Femur (tissue), 1 donor: Measurements from ENCODE around the gene NPHP4.

Experiments used
- DNase-seq: peaks from one replicate; pipeline ENCODE4 v3.0.0-alpha.2; 2017

Gene NPHP4

DNA sequence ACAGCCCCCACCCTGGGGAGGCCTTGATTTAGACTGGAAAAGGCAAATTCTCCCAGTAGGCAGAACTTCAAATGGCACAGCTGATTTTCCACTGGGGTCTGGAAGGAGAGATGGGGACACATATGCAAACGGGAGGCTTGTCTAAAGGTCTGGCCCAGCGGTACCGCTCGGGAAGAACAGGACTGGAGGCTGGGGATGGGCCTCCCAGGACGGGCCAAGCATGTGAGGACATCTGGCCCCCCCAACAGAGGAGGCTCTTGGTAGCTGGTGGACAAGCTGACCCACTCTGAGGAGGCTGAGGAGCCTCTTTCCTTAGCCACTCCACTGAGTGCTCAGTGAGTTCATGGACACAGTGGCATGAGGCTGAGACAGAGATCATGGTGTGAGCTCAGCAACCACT, 170.0 kb downstream of the NPHP4 start:
- DNase-seq: no peak

DNA sequence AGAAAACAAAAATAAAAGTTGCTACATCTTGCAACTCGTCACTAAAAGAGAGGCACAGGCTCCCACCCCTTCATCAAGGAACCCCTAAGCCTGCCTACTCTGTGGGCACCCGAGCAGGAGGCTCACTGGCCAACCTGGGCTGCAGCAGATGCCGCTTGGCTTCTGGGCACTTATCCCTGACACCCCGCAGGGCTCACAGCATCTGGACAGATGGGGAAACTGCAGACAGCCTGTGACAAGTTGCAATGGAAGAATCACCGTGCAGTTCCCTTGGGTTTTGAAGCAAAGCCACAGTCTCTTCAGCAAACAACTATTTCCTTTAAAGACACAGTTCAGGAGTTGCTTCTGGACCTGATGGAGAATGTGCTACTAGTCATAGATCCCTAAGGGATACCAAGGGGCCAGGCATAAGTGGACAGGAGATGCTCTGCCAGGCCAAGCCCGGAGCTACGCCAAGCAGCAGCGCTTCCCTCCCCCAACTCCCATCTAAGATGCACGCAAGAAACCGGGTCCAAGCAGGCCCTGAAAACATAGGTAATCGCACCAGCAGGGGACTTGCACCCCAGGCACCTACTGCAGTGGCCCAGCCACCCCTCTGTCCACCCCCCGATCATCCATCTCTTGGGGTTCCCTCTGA, 170.6 kb downstream of the NPHP4 start:
- no peak for DNase-seq

DNA sequence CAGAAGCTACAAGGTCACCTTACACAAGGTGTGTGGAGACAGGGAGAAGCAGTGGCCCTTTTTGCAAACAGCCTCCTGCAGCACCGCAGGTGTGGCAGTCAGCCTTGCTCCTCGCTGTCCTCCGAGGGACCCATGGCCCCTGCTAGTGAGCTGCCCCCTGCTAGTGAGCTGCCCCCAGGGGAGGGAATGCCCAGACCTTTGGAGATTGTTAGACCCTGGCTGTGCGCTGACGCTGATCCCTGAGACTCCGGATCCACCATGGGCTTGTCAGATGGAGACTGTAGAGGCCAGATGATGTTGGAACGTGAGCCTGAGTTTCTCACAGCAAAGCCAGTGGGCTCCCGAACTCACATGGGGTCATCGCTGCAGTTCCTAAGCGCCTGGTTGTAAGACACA, 172.2 kb downstream of the NPHP4 start:
- no peak for DNase-seq

DNA sequence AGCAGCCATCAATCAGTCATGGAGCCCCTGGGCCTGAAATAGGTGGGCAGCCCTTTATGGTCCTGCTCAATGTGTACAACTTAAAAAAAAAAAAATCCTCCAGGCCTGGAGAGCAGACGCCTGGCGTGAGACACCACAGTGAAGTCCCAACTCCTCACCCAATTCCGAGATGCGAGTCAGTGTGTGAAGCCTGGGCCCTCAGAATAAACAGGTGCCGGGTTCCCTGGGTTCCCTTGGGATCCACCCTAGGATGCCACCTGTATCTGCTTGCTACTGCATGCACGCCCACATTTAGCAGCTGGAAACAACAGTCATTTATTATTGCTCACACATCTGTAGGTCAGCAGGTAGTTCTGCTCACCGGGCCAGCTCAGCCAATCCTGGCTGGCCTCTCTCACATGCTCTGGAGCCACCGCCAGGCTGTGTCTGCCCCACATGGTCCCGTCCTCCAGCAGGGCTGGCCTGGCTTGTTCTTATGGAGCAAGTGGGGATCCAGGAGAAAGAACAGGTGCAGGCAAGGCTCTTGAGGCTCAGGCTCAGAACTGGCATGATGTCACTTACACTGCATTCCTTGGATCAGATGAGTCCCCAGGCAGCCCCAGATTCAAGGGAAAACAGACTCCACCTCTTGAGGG, 172.7 kb downstream of the NPHP4 start:
- no peak for DNase-seq

DNA sequence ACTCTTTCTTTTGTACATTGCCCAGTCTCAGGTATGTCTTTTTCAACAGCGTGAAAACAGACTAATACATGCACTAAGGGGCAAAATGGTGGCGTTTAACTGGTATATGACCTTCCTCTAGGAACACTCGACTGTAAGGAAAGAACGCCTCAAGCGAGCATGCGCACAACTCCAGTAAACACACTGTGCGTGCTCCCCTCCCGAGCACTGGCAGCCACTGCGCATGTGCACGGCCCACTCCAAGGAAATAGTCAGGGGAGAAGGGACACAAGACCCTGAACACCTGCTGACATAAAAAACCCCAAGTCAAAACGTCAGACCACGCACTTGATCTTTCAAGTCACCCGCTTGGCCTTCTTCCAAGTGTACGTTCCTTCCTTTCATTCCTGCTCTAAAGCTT, 173.5 kb downstream of the NPHP4 start:
- DNase-seq: no peak

DNA sequence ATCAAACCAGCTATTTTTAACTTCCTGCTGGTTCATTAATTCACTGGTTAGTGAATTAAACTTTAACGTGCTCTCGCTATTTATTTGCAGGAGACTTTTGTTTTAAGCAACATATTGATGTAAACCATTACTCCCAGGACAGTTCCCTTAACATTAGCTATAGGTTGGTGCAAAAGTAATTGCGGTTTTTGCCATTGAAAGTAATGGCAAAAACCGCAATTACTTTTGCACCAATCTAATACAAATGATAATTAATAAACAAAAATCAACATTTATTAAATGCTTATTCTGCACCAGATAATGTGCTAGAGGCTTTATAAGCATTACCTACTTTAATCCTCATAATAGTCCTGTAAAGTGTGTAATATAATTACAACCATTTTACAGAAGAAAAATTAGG, 176.5 kb downstream of the NPHP4 start:
- DNase-seq: no peak

DNA sequence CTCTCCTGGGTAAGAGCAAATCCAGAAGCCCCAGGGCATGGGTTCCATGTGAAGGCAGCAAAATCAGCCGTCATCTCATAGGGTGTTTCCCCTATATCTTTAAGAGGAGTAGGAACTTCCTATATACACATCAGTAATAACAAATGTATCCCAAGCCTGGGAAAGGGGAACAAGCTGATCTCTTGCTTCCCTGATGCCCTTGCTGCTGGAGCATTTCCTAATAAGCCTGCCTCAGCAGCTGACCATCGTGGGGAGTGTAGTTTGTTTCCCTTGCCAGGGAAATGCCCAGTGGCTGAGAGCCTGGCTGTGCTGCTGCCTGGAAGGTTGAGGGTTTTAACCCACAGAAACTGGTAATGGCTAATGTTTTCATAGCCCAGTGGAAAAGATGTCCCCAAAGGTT, 177.0 kb downstream of the NPHP4 start:
- no peak for DNase-seq

DNA sequence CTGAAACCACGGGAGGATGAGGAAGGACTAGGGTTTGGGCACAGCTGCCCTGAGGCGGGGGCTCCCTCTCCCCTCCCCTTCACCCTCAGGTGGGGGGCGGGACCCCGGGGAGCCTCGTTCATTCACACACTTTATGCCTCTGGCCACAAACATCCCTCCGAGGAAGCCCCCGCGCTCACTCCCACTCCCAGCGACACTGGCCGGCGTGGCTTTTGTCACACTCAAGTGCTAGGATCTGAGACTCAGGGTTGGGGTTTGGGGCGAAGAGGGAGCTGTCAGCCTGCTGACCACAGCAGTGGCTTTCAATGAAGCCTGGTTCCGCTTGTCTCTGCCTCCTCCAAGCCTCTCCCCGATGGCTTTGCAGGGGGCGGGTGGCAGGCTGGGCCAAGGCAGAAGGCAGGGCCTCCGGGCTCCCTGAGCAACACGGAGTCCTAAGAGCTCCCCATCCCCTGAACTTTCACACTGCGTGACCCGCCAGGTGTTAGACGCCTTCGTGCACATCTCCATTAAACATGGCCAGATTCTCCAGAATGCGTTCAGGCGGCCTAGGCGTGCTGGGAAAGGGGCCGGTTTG, 178.1 kb downstream of the NPHP4 start:
- no peak for DNase-seq

DNA sequence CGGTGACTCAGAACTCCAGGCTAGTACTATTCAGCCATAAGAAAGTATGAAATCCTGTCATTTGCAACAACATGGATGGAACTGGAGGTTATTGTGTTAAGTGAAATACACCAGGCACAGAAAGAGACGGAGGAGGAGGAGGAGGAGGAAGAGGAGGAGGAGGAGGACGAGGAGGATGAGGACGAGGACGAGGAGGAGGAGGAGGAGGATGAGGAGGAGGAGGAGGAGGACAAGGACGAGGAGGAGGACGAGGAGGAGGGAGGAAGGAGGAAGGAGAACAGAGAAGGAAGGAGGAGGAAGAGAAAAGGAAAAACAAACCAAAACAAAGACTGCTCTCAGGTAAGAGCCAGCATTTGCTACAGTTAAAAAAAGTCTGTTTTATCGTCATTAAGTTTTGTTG, 178.7 kb downstream of the NPHP4 start:
- DNase-seq: no peak
